Upper lobe of right lung (tissue), 1 donor: Measurements from ENCODE around the gene CEP112. TPM values are rescaled to one million over a fixed set of nuclear protein-coding genes. Genes with fewer than 3 reads are reported as not detected.

Source experiments
- ATAC-seq: fragments of 200-7000 bp; cut with Tn5 transposase; one replicate; pipeline ENCODE4 v1.9.1; 2020; ENCODE audit warnings: mild to moderate bottlenecking, moderate library complexity
- DNase-seq: peaks from one replicate; pipeline ENCODE4 v3.0.0-alpha.2; 2020
- H3K27ac ChIP-seq: fragments of 200-600 bp; one replicate; pipeline ENCODE4 v1.8.0; 2022
- H3K27me3 ChIP-seq: fragments of 200-600 bp; one replicate; pipeline ENCODE4 v1.8.0; 2022; ENCODE audit warnings: mild to moderate bottlenecking
- H3K36me3 ChIP-seq: fragments of 200-600 bp; one replicate; pipeline ENCODE4 v1.8.0; 2022
- H3K4me1 ChIP-seq: fragments of 200-600 bp; one replicate; pipeline ENCODE4 v1.8.0; 2022
- H3K4me3 ChIP-seq: fragments of 200-600 bp; one replicate; pipeline ENCODE4 v1.8.0; 2022; ENCODE audit warnings: mild to moderate bottlenecking
- H3K9me3 ChIP-seq: fragments of 200-600 bp; one replicate; pipeline ENCODE4 v1.8.0; 2022
- intact Hi-C: fragments of 100-400 bp; cut with DNase I; formaldehyde crosslinking; loops from one replicate; pipeline ENCODE4 v1.11.0; 2022
- total RNA-seq: library from RNA; stranded (reverse); fragmentation: NEBNext Ultra II Directional; extraction: Animal tissue kit (Norgen Biotek cat#: 25700); gene quantifications from one replicate; pipeline ENCODE4 v1.2.1, GENCODE V29; 2021
- TF ChIP-seq, protein P1 (sequence below): fragments of 200-600 bp; IDR thresholded peaks from one replicate; pipeline ENCODE4 v1.8.0; 2022; ENCODE audit warnings: antibody characterized with exemption
- donor health status: DM: no; HTN: yes; CAD: no; lungs with severe emphysema.

The CEP112 gene
- total RNA-seq, 1 donor from 2014 or later, result 32.9 TPM

DNA sequence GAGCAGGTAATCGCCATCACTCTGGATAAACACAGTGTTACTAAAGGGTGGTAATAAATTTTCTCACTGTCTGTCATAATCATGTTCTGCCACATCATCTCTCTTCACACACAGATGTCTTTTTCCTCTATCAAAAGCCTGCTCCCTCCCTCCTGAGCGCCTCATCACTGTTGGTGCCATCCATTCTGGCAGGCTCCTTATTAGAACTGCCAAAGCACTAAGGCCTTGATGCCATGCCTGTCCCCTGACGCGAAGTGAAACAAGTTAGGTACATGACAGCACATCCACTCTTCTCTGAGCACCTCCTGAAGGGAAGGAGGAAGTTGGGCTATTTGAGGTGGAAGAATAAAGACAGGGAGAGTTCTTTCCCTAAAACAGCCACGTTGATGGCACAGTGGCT is 592.3 kb downstream of the CEP112 start:
- intact Hi-C loops, result no loop called here
- no peak for DNase-seq
- peaks cover 9% of the 10 kb centered on the region for H3K4me1 ChIP-seq
- no peaks in the 10 kb centered on the region for H3K27me3 ChIP-seq
- no peak overlapping the region for H3K4me3 ChIP-seq
- no peaks in the 10 kb centered on the region for H3K9me3 ChIP-seq
- no peak for ATAC-seq
- no peak overlapping the region for H3K27ac ChIP-seq
- H3K36me3 ChIP-seq, result no peaks in the 10 kb centered on the region
- TF ChIP-seq, protein P1, sequence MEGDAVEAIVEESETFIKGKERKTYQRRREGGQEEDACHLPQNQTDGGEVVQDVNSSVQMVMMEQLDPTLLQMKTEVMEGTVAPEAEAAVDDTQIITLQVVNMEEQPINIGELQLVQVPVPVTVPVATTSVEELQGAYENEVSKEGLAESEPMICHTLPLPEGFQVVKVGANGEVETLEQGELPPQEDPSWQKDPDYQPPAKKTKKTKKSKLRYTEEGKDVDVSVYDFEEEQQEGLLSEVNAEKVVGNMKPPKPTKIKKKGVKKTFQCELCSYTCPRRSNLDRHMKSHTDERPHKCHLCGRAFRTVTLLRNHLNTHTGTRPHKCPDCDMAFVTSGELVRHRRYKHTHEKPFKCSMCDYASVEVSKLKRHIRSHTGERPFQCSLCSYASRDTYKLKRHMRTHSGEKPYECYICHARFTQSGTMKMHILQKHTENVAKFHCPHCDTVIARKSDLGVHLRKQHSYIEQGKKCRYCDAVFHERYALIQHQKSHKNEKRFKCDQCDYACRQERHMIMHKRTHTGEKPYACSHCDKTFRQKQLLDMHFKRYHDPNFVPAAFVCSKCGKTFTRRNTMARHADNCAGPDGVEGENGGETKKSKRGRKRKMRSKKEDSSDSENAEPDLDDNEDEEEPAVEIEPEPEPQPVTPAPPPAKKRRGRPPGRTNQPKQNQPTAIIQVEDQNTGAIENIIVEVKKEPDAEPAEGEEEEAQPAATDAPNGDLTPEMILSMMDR, result no peak

DNA sequence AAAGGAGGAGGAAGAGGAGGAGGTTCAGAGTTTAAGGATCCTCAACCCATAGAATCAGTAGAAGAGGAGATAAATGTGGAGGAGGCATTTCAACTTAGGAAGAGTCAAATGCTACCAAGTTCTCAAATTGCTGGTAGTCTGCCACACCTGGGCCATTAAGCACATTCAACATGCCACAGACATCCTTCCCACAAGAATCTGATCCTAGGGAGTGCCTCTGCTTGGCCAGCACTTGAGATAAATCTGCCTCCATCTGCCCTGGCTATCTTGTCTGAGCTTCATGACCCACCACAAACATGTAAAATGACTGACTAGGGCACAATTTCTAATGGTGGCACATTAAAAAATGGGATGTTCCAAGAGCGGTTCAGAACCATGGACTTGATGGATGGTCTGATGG is 593.2 kb downstream of the CEP112 start:
- Histone ChIP-seq H3K27me3 (no peaks in the 10 kb centered on the region), H3K4me1 (peaks cover 10% of the 10 kb centered on the region), H3K4me3 (no peak overlapping the region), H3K27ac (no peak overlapping the region), H3K9me3 (no peaks in the 10 kb centered on the region), H3K36me3 (no peaks in the 10 kb centered on the region)
- intact Hi-C loops, result no loop called here
- ATAC-seq (no peak), DNase-seq (no peak)
- TF ChIP-seq, protein P1, result no peak

DNA sequence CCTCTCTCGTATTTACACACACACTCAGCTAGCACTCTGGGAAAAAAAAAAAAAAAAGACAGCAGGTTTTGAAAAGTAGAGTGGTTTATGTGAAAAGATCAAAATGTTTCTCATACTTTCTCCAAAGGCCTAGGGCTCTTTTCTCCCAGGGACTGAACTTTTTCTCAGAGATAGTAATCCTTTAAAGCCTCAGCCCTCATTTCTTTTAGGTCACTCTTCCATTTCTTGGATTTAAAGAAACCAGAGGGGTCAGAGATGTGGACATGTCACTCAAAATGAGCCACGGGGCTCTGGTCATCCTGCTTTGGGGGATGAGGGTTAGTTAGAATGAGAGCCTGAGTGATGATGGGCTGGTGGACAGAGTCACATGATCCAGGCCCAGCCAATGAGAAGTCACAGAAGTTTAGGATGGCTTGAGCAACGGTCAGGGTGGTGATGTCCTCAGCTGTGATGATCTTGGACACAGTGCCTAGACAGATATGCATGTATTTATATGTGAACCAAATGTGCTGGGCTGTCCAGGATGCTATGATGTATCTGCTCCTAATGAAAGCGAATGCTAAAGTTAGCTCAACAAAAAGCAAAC is 596.8 kb downstream of the CEP112 start:
- Histone ChIP-seq H3K36me3 (no peaks in the 10 kb centered on the region), H3K27ac (peak overlapping the region; percentile 36)
- ATAC-seq, result peak; percentile 32

DNA sequence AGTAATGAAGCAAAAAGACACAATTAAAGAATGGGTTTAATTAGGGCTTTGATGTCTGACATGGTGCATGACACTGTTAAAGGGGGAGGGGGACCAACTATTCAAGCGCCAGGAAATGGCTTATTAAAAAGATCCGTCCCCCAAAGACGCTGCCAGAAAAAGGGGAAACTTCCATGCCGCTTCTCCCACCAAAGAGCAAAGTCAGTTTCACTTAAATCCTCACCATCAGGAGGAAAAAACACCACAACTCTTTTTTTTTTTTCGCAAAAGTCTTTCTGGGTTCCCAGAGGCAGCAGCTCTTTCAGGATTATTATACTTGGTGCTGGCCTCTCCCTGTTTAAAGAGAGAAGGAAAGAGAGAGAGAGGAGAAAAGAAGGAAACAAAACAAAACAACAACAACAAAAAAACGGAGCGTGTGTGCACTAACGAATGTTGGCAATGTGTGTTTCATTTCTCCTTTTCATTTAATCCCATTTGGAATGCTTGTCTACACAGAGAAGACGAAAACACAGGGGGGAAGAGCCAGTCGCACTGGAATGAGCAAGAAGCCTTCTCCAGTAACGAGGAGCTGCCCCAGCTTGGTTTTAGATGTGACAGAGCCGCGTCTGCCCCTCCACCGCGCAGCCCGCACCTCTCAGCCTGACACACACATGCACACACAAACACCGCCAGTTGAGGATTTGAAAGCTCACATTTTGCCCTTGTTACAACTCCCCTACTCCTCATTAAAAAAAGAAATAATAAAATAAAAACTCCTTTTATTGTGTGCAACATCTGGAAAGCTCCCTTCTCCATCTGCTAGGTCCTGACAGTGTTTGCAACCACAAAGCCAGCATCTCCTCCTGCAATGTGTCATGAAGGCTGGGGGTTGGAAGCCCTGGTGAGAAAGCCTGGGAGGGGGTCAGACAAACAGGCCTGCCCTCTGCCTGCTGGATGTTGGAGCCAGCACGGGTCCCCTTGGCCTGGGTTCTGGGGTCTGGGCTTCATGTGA is 597.8 kb downstream of the CEP112 start:
- ATAC-seq, result no peak
- peak overlapping the region; percentile 36 for H3K27ac ChIP-seq

More for the DNA sequence above, 596.8 kb downstream of the CEP112 start:
- Histone ChIP-seq H3K4me3 (no peak overlapping the region), H3K4me1 (peaks cover 10% of the 10 kb centered on the region), H3K9me3 (no peaks in the 10 kb centered on the region), H3K27me3 (no peaks in the 10 kb centered on the region)
- DNase-seq, result no peak
- TF ChIP-seq, protein P1, result no peak
- intact Hi-C loops, result no loop called here

DNA sequence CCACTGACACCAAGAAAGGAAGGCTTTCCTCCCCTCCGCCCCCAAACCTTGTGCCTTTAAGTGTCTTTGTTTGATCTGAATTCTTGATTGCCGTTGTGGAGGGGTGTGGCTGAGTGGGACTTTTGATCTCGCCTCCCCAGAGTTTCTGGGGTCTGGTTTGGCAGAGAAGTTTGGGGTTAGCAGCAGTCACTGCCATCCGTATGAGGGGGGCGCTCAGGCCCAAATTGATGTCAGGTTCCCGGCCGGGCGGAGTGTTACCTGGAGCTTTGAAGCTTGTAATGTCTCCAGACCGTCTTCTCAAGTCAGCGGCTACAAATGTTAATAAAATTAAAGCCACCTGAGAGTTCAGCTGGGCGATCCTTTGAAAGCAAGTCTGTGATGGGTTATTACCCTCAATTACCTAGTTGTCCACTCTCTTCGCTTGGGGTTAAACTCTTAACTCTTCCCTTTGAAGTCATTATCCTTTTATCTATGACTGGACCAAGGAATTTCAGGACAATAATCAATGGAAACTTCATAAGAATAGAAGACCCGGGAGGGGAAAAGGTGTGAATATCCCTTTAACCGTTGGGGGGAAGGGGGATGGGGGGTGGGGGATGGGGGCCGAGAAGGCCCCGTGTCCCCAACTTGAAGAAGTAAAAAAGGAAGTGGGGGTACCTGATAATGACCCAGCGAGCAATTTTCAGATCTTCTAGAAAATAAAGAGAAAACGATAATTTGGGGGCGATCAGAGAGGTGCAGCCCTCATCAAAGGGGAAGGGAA is 598.7 kb downstream of the CEP112 start:
- Histone ChIP-seq H3K4me3 (no peak overlapping the region), H3K36me3 (no peaks in the 10 kb centered on the region), H3K4me1 (peaks cover 17% of the 10 kb centered on the region), H3K9me3 (no peaks in the 10 kb centered on the region), H3K27ac (no peak overlapping the region), H3K27me3 (no peaks in the 10 kb centered on the region)
- TF ChIP-seq, protein P1, result no peak
- DNase-seq (no peak), ATAC-seq (no peak)
- intact Hi-C loops, result no loop called here

More for the DNA sequence above, 597.8 kb downstream of the CEP112 start:
- no peak for DNase-seq
- TF ChIP-seq, protein P1, result no peak
- H3K4me3 ChIP-seq, result peak overlapping the region; percentile 16
- H3K9me3 ChIP-seq, result no peaks in the 10 kb centered on the region
- intact Hi-C loops, result no loop called here
- H3K27me3 ChIP-seq, result no peaks in the 10 kb centered on the region
- H3K4me1 ChIP-seq, result peaks cover 10% of the 10 kb centered on the region
- no peaks in the 10 kb centered on the region for H3K36me3 ChIP-seq
